Neural cell (in vitro differentiated cells): Measurements from ENCODE around the gene HOXC5. TPM values are rescaled to one million over a fixed set of nuclear protein-coding genes. Genes with fewer than 3 reads are reported as not detected.

Source experiments
- H2AFZ ChIP-seq: fragments of 200-600, 300-800 bp; sonication (generic), shearing (Covaris generic); 2 replicates; pipeline ENCODE4 v1.6.0; 2014; ENCODE audit warnings: low read depth, mild to moderate bottlenecking, antibody characterized with exemption, low read length, moderate library complexity
- H3F3A ChIP-seq: fragments of 200-600 bp; shearing (Covaris generic); 2 replicates; pipeline ENCODE4 v1.6.1; 2016; ENCODE audit warnings: mild to moderate bottlenecking, moderate library complexity, mixed read lengths, antibody characterized with exemption, low read length; ENCODE audit not compliant: insufficient read depth, poor library complexity, severe bottlenecking
- H3K27ac ChIP-seq: fragments of 200-600, 300-800 bp; sonication (generic), shearing (Covaris generic); 2 replicates; pipeline ENCODE4 v1.5.1; 2014; ENCODE audit warnings: mild to moderate bottlenecking, low read length, moderate library complexity
- H3K27me3 ChIP-seq: fragments of 300-800, 200-600 bp; sonication (generic), shearing (Covaris generic); 2 replicates; pipeline ENCODE4 v1.6.0; 2014; ENCODE audit warnings: mild to moderate bottlenecking, low read depth, low read length, moderate library complexity; ENCODE audit not compliant: insufficient read depth
- H3K36me3 ChIP-seq: fragments of 300-800, 200-600 bp; sonication (generic), shearing (Covaris generic); 2 replicates; pipeline ENCODE4 v1.5.1; 2014; ENCODE audit warnings: mild to moderate bottlenecking, antibody characterized with exemption, low read length, moderate library complexity; ENCODE audit not compliant: insufficient read depth
- H3K4me2 ChIP-seq: fragments of 300-800, 200-600 bp; sonication (generic), shearing (Covaris generic); 2 replicates; pipeline ENCODE4 v1.6.0; 2014; ENCODE audit warnings: mild to moderate bottlenecking, low read length
- H3K4me3 ChIP-seq: fragments of 300-800, 200-600 bp; sonication (generic), shearing (Covaris generic); 2 replicates; pipeline ENCODE4 v1.5.1; 2014; ENCODE audit warnings: mild to moderate bottlenecking, low read length, moderate library complexity
- H3K79me2 ChIP-seq: fragments of 200-600 bp; shearing (Covaris generic); replicated peaks from 2 replicates; pipeline ENCODE4 v1.6.0; 2014; ENCODE audit warnings: mild to moderate bottlenecking, low read length, moderate library complexity; ENCODE audit not compliant: insufficient read depth
- H3K9ac ChIP-seq: fragments of 300-800, 200-600 bp; sonication (generic), shearing (Covaris generic); 2 replicates; pipeline ENCODE4 v1.6.1; 2016; ENCODE audit warnings: mild to moderate bottlenecking, low read length, mixed read lengths
- H3K9me2 ChIP-seq: fragments of 200-600 bp; shearing (Covaris generic); 2 replicates; pipeline ENCODE4 v1.6.1; 2016; ENCODE audit warnings: mild to moderate bottlenecking, low read length, mixed read lengths; ENCODE audit not compliant: insufficient read depth
- H3K9me3 ChIP-seq: fragments of 200-600, 300-800 bp; sonication (generic), shearing (Covaris generic); 2 replicates; pipeline ENCODE4 v1.6.1; 2016; ENCODE audit warnings: mild to moderate bottlenecking, mixed run types, low read length, moderate library complexity, mixed read lengths
- H4K20me1 ChIP-seq: fragments of 200-600 bp; shearing (Covaris generic); 2 replicates; pipeline ENCODE4 v1.6.1; 2016; ENCODE audit warnings: mild to moderate bottlenecking, mixed run types; ENCODE audit not compliant: insufficient read depth
- CTCF ChIP-seq: fragments of 450-650 bp; IDR thresholded peaks from 2 replicates; pipeline ENCODE4 v1.5.1; 2014; ENCODE audit warnings: antibody characterized with exemption, mild to moderate bottlenecking, moderate library complexity; ENCODE audit not compliant: poor library complexity, severe bottlenecking
- EP300 ChIP-seq: fragments of 450-650 bp; conservative IDR thresholded peaks from 2 replicates; pipeline ENCODE4 v1.6.1; 2014; ENCODE audit warnings: antibody characterized with exemption, mild to moderate bottlenecking, moderate library complexity; ENCODE audit not compliant: poor library complexity, severe bottlenecking
- EZH2 ChIP-seq: fragments of 200-600, 300-800 bp; shearing (Covaris generic), sonication (generic); IDR thresholded peaks from 2 replicates; pipeline ENCODE4 v1.6.1; 2014; ENCODE audit warnings: antibody characterized with exemption, low read length, borderline replicate concordance, mild to moderate bottlenecking; ENCODE audit not compliant: insufficient read depth, poor library complexity, severe bottlenecking
- MXI1 ChIP-seq: fragments of 450-650 bp; conservative IDR thresholded peaks from 2 replicates; pipeline ENCODE4 v1.6.1; 2014; ENCODE audit warnings: antibody characterized with exemption, mild to moderate bottlenecking; ENCODE audit not compliant: poor library complexity, severe bottlenecking
- POLR2AphosphoS5 ChIP-seq: IDR thresholded peaks from 2 replicates; pipeline ENCODE4 v1.6.1; 2012
- RAD21 ChIP-seq: fragments of 450-650 bp; conservative IDR thresholded peaks from 2 replicates; pipeline ENCODE4 v1.6.1; 2014; ENCODE audit warnings: antibody characterized with exemption, mild to moderate bottlenecking, moderate library complexity
- REST ChIP-seq: IDR thresholded peaks from 2 replicates; pipeline ENCODE4 v1.6.1; 2012; ENCODE audit warnings: borderline replicate concordance
- SMC3 ChIP-seq: fragments of 450-650 bp; conservative IDR thresholded peaks from 2 replicates; pipeline ENCODE4 v1.6.1; 2014; ENCODE audit warnings: antibody characterized with exemption, mild to moderate bottlenecking, moderate library complexity; ENCODE audit not compliant: poor library complexity
- TAF1 ChIP-seq: IDR thresholded peaks from 2 replicates; pipeline ENCODE4 v1.6.1; 2012; ENCODE audit warnings: low read depth
- polyA plus RNA-seq: library from polyadenylated mRNA; depleted of rRNA; stranded (reverse); fragments of >200 nt; gene quantifications from 2 replicates; pipeline ENCODE4 v1.2.3, GENCODE V29; 2014

Gene HOXC5
- polyA plus RNA-seq, 1 donor from 2014 or later: not detected

- H3F3A ChIP-seq: no peaks in the 10 kb centered on the region
- H3K4me3 ChIP-seq: no peak overlapping the region
- H3K27me3 ChIP-seq: peaks cover 99% of the 10 kb centered on the region
- H3K27ac ChIP-seq: no peak overlapping the region
- H3K9me2 ChIP-seq: no peaks in the 10 kb centered on the region
- H3K36me3 ChIP-seq: no peaks in the 10 kb centered on the region
- no peak overlapping the region for H3K9ac ChIP-seq
- TF ChIP-seq REST: no peak
- no peak for TF ChIP-seq SMC3
- TF ChIP-seq MXI1: no peak
- TF ChIP-seq TAF1: no peak
- no peak for TF ChIP-seq RAD21
- TF ChIP-seq CTCF: no peak
- TF ChIP-seq EZH2: no peak
- no peak overlapping the region for H2AFZ ChIP-seq
- no peaks in the 10 kb centered on the region for H3K9me3 ChIP-seq
- no peaks in the 10 kb centered on the region for H4K20me1 ChIP-seq
- H3K4me2 ChIP-seq: no peak overlapping the region
- no peaks in the 10 kb centered on the region for H3K79me2 ChIP-seq
These were observed 6.1 kb downstream of the HOXC5 start for GRCh38 chr12:54038871-54039414.

- H3K36me3 ChIP-seq: no peaks in the 10 kb centered on the region
- H2AFZ ChIP-seq: no peak overlapping the region
- no peak for TF ChIP-seq RAD21
- TF ChIP-seq SMC3: no peak
- no peak for TF ChIP-seq EZH2
- TF ChIP-seq REST: no peak
- no peak for TF ChIP-seq EP300
- TF ChIP-seq TAF1: no peak
- TF ChIP-seq CTCF: no peak
- no peak for TF ChIP-seq MXI1
- no peak for TF ChIP-seq POLR2AphosphoS5
- no peaks in the 10 kb centered on the region for H3K79me2 ChIP-seq
- H3K4me2 ChIP-seq: no peak overlapping the region
- H4K20me1 ChIP-seq: no peaks in the 10 kb centered on the region
- no peaks in the 10 kb centered on the region for H3K9me3 ChIP-seq
- H3K9ac ChIP-seq: no peak overlapping the region
- no peaks in the 10 kb centered on the region for H3K9me2 ChIP-seq
- no peak overlapping the region for H3K4me3 ChIP-seq
- peaks cover 99% of the 10 kb centered on the region for H3K27me3 ChIP-seq
- H3K27ac ChIP-seq: no peak overlapping the region
- H3F3A ChIP-seq: no peaks in the 10 kb centered on the region
These were observed 6.7 kb downstream of the HOXC5 start for GRCh38 chr12:54039417-54040147.
